Spleen (tissue), 7 donors: ENCODE results near the gene DNM3.

Experiments used
- CTCF ChIP-seq, 11 experiments: fragments of 200-600 bp in 7 of 11; fragments of 450-650 bp in 4 of 11; sonication (generic) in 4 of 11; IDR thresholded peaks in 8 of 11; conservative IDR thresholded peaks in 3 of 11; 1 replicate in 7 of 11; 2 replicates in 4 of 11; pipeline versions ENCODE4 v1.4.0 to v1.8.0; 2016 to 2021; ENCODE audit warnings: antibody characterized with exemption in 11 of 11, inconsistent platforms in 4 of 11, mild to moderate bottlenecking in 1 of 11
- POLR2A ChIP-seq, 3 donors: fragments of 450-650 bp; IDR thresholded peaks; one replicate each; pipeline ENCODE4 v1.5.1; 2017; ENCODE audit warnings: antibody characterized with exemption in 3 of 3, mild to moderate bottlenecking in 1 of 3
- donor health status: DM: no; HTN: no; CAD: no; lungs with moderate emphysema.
- donor health status: DM: no; HTN: no; CAD: no.
- donor health status: DM: no; HTN: no; CAD: no.

GRCh38 chr1:171963762-171964161 lies 122.5 kb downstream of the DNM3 start:
- TF ChIP-seq CTCF (IDR thresholded peaks at IDR 0.05 in 8 of 11, conservative IDR thresholded peaks at IDR 0.05 in 3 of 11) = no peak
- no peak for TF ChIP-seq POLR2A (IDR thresholded peaks at IDR 0.05)
